K562 (cell line): ENCODE measurements around the gene CLDN7. TPM values are rescaled to one million over a fixed set of nuclear protein-coding genes. Genes with fewer than 3 reads are reported as not detected.
A peak's percentile ranks its signal among the peaks of the same experiment; 100 is the strongest.

ENCODE experiments used
- CAMTA2 ChIP-seq: fragments of 250-450 bp; sonication (Bioruptor Pico); conservative IDR thresholded peaks from 2 replicates; pipeline ENCODE4 v1.5.1; 2022
- E2F3 ChIP-seq: fragments of 250-450 bp; sonication (Bioruptor Pico); IDR thresholded peaks from 2 replicates; pipeline ENCODE4 v1.4.0; 2020; ENCODE audit warnings: mild to moderate bottlenecking
- GATAD2A ChIP-seq: fragments of 450-650 bp; IDR thresholded peaks from 2 replicates; pipeline ENCODE4 v1.6.1; 2017
- HIVEP1 ChIP-seq: fragments of 250-450 bp; sonication (Bioruptor Pico); IDR thresholded peaks from 2 replicates; pipeline ENCODE4 v1.4.0; 2020; ENCODE audit warnings: mild to moderate bottlenecking
- IFI16 ChIP-seq: fragments of 250-450 bp; sonication (Bioruptor Pico); IDR thresholded peaks from 2 replicates; pipeline ENCODE4 v2.1.2; 2022; ENCODE audit warnings: mild to moderate bottlenecking, inconsistent platforms
- MECOM ChIP-seq: fragments of 250-450 bp; sonication (Bioruptor Pico); IDR thresholded peaks from 2 replicates; pipeline ENCODE4 v1.8.0; 2022; ENCODE audit warnings: inconsistent platforms
- MTA2 ChIP-seq: fragments of 450-650 bp; IDR thresholded peaks from 2 replicates; pipeline ENCODE4 v1.6.1; 2016; ENCODE audit warnings: low read depth
- NCOA6 ChIP-seq: fragments of 450-650 bp; IDR thresholded peaks from 2 replicates; pipeline ENCODE4 v1.6.1; 2017; ENCODE audit warnings: mild to moderate bottlenecking
- RBFOX2 ChIP-seq: fragments of 200-400 bp; formaldehyde crosslinking; IDR thresholded peaks from 2 replicates; pipeline ENCODE4 v1.6.1; 2017; ENCODE audit warnings: low read depth, mild to moderate bottlenecking, low read length, moderate library complexity
- REST ChIP-seq, 2 experiments: fragments of 450-650 bp; formaldehyde crosslinking in 1 of 2; IDR thresholded peaks; 2 replicates each; pipeline versions ENCODE4 v1.4.0 to v1.6.1; 2014 to 2020; ENCODE audit warnings: mild to moderate bottlenecking in 2 of 2, borderline replicate concordance in 1 of 2, low read depth in 1 of 2
- SMC3 ChIP-seq: conservative IDR thresholded peaks from 2 replicates; pipeline ENCODE4 v1.6.1; 2011; ENCODE audit warnings: low read depth, low read length, improper control_type of control experiment; ENCODE audit not compliant: insufficient read depth
- ZC3H4 ChIP-seq: sonication (generic); formaldehyde crosslinking; IDR thresholded peaks from 2 replicates; pipeline ENCODE4 v1.9.0; 2021; ENCODE audit warnings: missing genetic modification reagents, borderline replicate concordance
- ZKSCAN8 ChIP-seq: fragments of 200-800 bp; sonication (Bioruptor generic); IDR thresholded peaks from 2 replicates; pipeline ENCODE4 v1.6.1; 2016; ENCODE audit warnings: missing genetic modification characterization, missing compliant biosample characterization
- ZNF165 ChIP-seq: fragments of 250-450 bp; sonication (Bioruptor Pico); IDR thresholded peaks from 2 replicates; pipeline ENCODE4 v1.4.0; 2020; ENCODE audit warnings: borderline replicate concordance
- ZNF197 ChIP-seq: fragments of 200-800 bp; sonication (Bioruptor generic); IDR thresholded peaks from 2 replicates; pipeline ENCODE4 v1.6.1; 2016; ENCODE audit warnings: low read depth, missing genetic modification characterization, missing compliant biosample characterization
- polyA plus RNA-seq, 8 experiments: library from polyadenylated mRNA; depleted of rRNA in 4 of 8; stranded (reverse) in 5 of 8; unstranded in 3 of 8; fragments of >200 nt; fragmentation: Nextera tagmentation in 2 of 8; fragmentation: Illumina TruSeq in 1 of 8; extraction: Ambion mirVana in 2 of 8; extraction: Trizol in 1 of 8; gene quantifications; 2 replicates each; pipeline versions ENCODE4 v1.2.1 to v1.2.3, GENCODE V29; 2011 to 2014; ENCODE audit warnings: inconsistent platforms in 1 of 8, missing spikeins in 1 of 8
- total RNA-seq, 7 experiments: library from RNA; depleted of rRNA in 6 of 7; stranded (reverse); fragments of >200 nt in 6 of 7; fragmentation: Illumina TruSeq in 2 of 7; extraction: Trizol in 2 of 7; gene quantifications; 2 replicates each; pipeline versions ENCODE4 v1.2.1 to v1.2.3, GENCODE V29; 2011 to 2021; ENCODE audit warnings: low replicate concordance in 1 of 7
- TF ChIP-seq, protein P1 (sequence below): fragments of 250-450 bp; sonication (Bioruptor Pico); IDR thresholded peaks from 2 replicates; pipeline ENCODE4 v1.8.0; 2022; ENCODE audit warnings: moderate library complexity, mild to moderate bottlenecking, inconsistent platforms
- TF ChIP-seq, protein P2 (sequence below): fragments of 450-650 bp; IDR thresholded peaks from 2 replicates; pipeline ENCODE4 v1.6.1; 2018; ENCODE audit warnings: mild to moderate bottlenecking, low read depth; ENCODE audit not compliant: partially characterized antibody
- TF ChIP-seq, protein P3 (sequence below): sonication (generic); IDR thresholded peaks from 2 replicates; pipeline ENCODE4 v1.6.1; 2016

The CLDN7 gene
- total and polyA plus RNA-seq, 9 of the 15 experiments (the other 6 are each of a cell fraction or from before 2014, with no cell fraction given) = 2.2 to 14.5 (median 7.6) TPM

- TF ChIP-seq MECOM = no peak
- TF ChIP-seq CAMTA2 (CRISPR knock-in tag) = no peak
- TF ChIP-seq, protein P1, sequence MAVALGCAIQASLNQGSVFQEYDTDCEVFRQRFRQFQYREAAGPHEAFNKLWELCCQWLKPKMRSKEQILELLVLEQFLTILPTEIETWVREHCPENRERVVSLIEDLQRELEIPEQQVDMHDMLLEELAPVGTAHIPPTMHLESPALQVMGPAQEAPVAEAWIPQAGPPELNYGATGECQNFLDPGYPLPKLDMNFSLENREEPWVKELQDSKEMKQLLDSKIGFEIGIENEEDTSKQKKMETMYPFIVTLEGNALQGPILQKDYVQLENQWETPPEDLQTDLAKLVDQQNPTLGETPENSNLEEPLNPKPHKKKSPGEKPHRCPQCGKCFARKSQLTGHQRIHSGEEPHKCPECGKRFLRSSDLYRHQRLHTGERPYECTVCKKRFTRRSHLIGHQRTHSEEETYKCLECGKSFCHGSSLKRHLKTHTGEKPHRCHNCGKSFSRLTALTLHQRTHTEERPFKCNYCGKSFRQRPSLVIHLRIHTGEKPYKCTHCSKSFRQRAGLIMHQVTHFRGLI (CRISPR knock-in tag) = no peak
- TF ChIP-seq GATAD2A = no peak
- TF ChIP-seq, protein P2, sequence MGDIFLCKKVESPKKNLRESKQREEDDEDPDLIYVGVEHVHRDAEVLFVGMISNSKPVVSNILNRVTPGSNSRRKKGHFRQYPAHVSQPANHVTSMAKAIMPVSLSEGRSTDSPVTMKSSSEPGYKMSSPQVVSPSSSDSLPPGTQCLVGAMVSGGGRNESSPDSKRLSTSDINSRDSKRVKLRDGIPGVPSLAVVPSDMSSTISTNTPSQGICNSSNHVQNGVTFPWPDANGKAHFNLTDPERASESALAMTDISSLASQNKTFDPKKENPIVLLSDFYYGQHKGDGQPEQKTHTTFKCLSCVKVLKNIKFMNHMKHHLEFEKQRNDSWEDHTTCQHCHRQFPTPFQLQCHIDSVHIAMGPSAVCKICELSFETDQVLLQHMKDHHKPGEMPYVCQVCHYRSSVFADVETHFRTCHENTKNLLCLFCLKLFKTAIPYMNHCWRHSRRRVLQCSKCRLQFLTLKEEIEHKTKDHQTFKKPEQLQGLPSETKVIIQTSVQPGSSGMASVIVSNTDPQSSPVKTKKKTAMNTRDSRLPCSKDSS = no peak
- TF ChIP-seq RBFOX2 = peak; percentile 72
- TF ChIP-seq ZC3H4 = no peak
- no peak for TF ChIP-seq MTA2
- TF ChIP-seq E2F3 (CRISPR knock-in tag) = no peak
- peak; percentile 91 for TF ChIP-seq REST (IDR thresholded peaks at IDR 0.05; ENCODE audit: borderline replicate concordance)
- no peak for TF ChIP-seq REST (CRISPR knock-in tag; IDR thresholded peaks at IDR 0.05; ENCODE audit: low read depth)
- no peak for TF ChIP-seq ZNF165 (CRISPR knock-in tag)
- peak; percentile 88 for TF ChIP-seq SMC3
- TF ChIP-seq, protein P3, sequence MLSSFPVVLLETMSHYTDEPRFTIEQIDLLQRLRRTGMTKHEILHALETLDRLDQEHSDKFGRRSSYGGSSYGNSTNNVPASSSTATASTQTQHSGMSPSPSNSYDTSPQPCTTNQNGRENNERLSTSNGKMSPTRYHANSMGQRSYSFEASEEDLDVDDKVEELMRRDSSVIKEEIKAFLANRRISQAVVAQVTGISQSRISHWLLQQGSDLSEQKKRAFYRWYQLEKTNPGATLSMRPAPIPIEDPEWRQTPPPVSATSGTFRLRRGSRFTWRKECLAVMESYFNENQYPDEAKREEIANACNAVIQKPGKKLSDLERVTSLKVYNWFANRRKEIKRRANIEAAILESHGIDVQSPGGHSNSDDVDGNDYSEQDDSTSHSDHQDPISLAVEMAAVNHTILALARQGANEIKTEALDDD = no peak
- no peak for TF ChIP-seq IFI16 (CRISPR knock-in tag)
- no peak for TF ChIP-seq ZKSCAN8 (CRISPR knock-in tag)
- no peak for TF ChIP-seq NCOA6
- no peak for TF ChIP-seq HIVEP1 (CRISPR knock-in tag)
- no peak for TF ChIP-seq ZNF197
These were observed 18.3 kb upstream of the CLDN7 start (continued) for GRCh38 chr17:7280519-7281073.
